Measurements from ENCODE around the gene LARP4.
"Not testable (repeated sequence)": the region's sequence is repeated elsewhere in the genome, so short reads cannot be mapped to it uniquely, and the experiment has no call there.

Gene LARP4

DNA sequence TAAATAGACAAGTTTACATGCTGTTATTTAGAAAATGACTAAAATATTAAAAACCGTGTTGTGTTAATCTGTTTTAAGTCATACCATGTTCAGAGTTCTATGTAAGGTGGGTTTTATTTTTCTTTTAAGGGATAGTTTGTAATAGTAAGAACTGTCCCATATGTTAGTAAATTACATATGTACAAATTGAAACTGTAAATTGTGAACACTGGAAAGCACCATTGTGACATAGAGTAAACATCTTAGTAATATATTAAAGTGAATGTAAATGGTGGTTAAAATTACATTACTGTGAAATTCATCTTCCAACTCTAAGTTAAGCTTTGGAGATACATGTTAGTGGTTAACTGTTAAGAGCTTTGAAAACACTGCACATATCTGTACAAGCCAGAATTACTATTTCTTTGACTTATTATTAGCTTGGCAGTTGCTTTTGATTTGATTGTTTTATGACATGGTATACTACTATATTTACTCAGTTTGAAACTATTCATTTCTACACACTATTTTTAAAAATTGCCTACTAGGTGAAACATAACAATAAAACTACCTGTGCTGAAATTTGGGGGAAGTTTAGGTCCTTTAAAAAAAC is 76.7 kb downstream of the LARP4 start:
- DNase-seq (ENCODE audit: low read depth in 3 of 3, low spot score in 1 of 3) = no peak

DNA sequence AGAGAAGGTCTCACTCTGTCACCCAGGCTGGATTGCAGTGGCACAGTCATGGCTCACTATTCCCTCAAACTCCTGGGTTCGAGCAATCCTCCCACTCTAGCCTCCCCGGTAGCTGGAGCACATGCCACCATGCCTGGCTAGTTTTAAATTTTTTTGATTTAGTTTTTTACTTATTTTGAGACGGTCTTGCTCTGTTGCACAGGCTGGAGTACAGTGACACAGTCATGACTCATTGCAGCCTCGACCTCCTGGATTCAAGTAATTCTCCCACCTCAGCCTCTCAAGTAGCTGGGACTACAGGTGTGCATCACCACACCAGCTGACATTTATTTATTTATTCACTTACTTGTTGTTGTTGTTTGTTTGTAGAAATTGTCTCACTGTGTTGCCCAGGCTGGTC is 81.9 kb downstream of the LARP4 start:
- no peak for DNase-seq (ENCODE audit: low read depth in 3 of 3, low spot score in 1 of 3)

DNA sequence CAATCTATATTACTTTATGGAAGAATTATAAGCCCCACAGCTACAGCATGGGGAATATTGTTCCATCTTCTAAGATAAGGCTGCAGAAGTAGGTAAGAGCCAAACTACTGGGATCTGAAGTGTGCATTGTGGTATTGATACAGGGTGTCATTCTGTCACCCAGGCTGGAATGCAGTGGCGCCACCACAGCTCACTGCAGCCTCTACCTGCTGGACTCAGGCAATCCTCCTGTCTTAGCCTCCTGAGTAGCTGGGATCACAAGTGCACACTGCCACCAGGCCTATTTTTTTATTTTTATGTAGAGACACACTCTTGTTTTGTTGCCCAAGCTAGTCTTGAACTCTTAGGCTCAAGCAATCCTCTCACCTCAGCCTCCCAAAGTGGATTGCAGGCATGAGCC is 82.8 kb downstream of the LARP4 start:
- DNase-seq (ENCODE audit: low read depth in 3 of 3, low spot score in 1 of 3) = no peak

DNA sequence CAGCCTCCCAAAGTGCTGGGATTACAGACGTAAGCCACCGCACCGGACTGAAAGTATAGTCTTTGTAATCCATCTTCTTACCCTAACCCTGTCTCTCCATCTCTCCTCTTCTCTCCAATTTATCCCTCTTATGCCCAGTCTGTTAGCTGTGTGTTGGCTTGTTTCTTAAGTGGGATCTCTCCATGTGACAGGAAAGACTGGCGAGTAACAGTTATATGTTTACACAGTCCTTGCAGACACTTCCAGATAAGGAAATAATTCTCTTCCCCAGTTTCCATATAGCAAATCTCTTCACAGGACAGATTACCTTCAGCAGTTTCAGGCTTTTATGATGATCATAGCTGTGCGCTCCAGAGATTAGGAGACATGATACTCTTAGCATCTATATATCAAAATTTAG is 88.1 kb downstream of the LARP4 start:
- no peak for DNase-seq (ENCODE audit: low read depth in 3 of 3, low spot score in 1 of 3)

DNA sequence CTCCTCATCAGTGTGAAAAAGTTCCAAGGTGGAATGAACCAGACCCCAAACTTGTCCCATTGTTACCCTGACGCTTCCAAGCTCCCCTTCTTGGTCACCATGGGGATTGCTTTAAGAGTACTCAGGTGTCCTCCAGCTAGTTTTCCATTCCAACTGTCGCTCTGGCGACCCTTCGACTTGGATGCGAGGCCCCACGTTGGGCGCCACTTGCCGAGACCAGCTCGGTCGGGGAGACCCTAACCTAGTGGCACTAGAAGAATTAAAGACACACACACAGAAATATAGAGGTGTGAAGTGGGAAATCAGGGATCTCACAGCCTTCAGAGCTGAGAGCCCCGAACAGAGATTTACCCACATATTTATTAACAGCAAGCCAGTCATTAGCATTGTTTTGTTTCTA is 97.4 kb downstream of the LARP4 start:
- DNase-seq (ENCODE audit: low read depth in 3 of 3, low spot score in 1 of 3) = not testable (repeated sequence)

DNA sequence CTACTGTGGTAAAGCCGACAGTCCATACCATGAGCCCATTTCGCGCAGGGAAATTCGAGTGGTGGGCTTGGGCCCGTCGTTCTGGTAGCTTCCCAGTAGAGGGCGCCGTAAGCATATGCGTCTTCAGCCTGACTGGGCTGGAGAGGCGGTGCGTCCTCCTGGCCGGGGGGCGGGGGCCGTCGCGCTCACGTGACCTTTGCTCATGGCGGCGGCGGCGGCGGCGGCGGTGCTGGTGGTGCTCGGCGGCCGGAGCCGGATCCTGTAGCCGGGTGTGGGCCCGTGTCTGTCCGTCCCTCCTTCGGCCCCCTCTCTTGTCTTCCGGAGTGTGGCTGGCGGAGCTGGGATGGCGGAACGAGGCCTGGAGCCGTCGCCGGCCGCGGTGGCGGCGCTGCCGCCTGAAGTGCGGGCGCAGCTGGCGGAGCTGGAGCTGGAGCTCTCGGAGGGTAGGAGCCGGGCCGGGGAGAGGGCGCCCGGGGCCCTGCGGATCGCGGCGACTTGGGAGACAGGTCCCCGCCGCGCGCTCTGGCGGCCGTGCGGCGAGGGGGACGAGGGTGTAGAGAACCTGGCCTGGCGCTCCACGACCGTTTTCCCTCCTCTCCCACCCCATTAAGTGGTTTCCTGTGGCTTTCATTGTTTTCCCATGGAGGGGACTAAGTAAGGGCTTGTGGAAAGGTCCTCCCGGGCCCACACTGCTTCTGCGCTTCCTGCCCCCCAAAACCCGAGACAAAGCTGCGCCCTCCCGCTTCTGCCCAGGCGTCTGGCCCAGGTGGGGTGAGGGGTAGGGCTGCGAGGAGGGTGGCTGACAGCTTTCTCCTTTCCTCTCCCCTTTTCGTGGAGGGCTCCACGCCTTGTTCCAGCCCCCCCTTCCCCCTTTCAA is 104.4 kb downstream of the LARP4 start, which contains the start of gene DIP2B:
Gene DIP2B (plus strand): TSS at position 188 of the 877 bp plus-strand sequence. CDS start 156 bp downstream, at position 344.
- peak; percentile 88 to 93 (median 92) for DNase-seq (ENCODE audit: low read depth in 3 of 3, low spot score in 1 of 3)

DNA sequence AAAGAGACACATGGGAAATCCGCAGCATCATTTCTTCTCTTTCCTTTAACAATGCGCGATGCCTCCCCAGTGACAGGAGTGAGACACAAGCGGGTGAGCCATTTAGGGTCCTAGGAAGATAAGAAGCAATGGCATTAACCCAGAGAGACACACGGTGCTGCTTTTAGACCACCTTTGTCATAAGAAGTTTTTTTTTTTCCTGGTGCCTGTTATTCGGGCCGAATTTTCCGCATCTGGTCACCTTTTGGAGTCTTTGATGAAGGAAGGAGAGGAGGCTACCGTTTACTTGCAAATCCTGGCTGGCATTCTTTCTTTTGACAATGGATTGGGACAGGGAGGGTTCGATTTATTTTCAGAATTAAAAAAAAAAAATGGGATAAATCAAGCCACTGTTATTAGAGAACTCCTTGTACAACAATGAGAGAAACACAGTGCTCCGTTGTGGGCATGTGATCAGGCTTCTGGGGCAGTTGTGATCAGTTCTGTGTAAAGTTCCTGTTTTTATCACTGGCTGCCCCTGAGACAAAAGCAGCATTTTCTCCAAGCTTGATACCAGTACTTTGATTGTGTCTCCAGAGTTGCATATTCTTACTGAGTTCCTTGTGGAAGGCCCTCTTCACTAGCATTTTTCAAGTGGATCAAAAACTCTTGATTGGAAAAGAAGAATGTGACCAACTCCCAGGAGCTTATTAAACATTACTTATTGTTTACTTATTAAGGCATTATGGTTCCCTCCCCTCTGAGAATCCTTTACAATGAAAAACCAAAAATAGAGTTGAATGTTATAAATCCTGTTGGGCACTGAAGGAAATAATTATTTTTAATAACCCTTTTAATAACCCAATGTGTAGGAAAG is 105.2 kb downstream of the LARP4 start:
- DNase-seq (ENCODE audit: low read depth in 3 of 3, low spot score in 1 of 3) = no peak

DNA sequence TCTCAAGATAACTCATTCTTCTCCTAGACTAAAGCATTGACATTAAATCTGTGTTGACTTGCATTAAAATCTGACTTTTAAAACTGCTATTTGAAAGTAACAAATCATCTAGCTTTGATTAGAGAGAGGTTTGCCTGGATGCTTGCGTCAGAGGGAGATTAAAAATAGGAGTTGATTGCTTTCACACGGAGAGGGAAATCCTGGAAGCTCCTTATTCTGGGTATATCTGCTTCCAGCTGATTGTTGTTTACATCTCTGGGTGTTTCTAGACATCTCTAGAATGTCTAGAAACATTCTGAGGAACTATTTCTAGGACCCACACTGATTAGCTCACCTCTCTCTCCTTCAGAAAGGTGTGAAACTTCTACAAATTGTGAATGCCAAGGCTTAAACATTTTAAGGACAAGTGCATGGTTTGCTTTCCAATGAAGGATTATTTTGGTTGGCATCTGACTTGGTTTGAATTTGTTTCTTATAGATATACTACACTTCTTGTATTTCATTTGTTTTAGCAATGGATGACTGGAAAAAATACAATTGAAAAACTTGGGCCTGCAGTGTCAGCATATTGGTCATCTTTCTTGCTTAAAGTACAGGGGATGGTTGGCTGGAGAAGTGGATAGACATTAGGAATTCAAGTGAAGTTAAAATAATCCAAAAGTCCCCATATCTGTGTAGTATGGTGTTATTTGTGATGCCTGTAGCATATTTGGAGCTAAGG is 106.2 kb downstream of the LARP4 start:
- DNase-seq (ENCODE audit: low read depth in 3 of 3, low spot score in 1 of 3) = no peak

DNA sequence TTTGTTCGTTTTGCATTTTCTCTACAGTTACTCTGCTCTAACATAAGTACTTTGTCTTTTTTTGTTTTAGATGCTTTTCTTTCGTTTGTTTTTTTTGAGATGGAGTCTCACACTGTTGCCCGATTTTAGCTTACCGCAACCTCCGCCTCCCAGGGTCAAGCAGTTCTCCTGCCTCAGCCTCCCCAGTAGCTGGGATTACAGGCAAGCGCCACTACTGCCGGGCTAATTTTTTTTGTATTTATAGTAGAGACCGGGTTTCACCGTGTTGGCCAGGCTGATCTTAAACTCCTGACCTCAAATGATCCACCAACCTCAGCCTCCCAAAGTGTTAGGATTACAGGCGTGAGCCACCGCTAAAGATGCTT is 106.8 kb downstream of the LARP4 start:
- no peak for DNase-seq (ENCODE audit: low read depth in 3 of 3, low spot score in 1 of 3)

DNA sequence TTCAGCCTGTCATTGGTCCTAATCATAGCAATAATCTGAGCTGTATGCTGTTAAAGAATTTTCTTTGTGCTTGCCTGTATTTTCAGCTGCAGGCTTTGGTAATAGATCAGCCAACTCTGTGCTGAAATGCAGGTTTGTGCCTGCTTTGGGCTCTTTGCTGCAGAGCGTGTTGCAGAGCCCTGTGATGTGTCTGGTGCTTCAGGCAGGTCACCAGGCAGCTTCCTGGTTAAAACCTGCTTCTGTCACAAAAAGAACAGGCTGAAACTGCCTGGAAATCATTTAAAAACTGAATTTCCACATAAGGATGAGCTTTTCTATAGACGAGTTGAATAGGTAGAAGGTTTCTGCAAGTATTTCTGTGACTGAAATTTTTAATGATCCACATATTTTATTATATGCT is 107.2 kb downstream of the LARP4 start:
- no peak for DNase-seq (ENCODE audit: low read depth in 3 of 3, low spot score in 1 of 3)

DNA sequence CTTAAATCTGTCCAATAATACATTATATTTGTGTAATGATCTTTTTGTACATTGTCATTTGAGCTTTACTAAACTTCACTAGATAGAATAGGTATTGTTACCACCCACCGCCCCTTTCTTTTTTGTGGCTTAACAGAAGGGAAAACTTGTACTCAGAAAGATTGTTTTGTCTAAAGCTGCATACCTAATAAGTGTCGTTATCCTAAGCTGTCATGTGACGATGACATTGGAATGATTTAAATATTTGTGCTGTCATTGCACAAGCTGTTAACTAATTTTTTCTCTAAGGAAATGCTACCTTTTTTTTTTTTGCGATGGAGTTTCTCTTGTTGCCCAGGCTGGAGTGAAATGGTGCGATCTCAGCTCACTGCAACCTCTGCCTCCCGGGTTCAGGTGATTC is 107.7 kb downstream of the LARP4 start:
- DNase-seq (ENCODE audit: low read depth in 3 of 3, low spot score in 1 of 3) = no peak

DNA sequence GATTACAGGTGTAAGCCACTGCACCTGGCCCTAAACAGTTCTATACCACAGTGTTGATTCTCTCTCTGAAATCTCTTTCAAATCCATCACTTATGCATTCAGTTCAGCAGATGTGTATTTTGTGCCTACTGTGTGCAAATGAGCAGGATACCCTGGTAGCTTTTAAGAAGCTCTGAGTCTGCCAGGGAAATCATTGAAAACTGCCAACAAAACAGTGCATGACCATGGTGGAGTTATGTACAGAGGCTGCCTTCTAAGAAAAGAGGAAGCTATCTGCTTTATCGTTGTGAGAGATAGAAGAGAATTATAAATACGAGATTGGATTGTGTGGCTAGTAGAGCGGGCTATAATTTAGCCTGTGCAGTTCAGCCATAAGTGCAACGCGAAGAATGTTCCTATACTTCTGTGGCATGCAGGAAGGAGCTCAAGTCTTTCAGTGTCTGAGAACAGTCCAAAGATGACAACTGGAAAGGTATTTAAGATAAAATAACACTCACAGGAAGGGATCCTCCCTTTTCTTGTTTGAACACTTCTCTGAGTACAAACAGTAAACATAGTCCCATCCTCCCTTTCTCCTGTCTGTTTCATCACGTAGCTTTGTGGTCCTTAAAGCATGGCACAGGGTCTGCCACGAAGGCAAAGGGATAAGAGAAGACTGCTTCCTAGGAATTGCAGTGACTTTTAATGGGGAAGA is 108.4 kb downstream of the LARP4 start:
- no peak for DNase-seq (ENCODE audit: low read depth in 3 of 3, low spot score in 1 of 3)

DNA sequence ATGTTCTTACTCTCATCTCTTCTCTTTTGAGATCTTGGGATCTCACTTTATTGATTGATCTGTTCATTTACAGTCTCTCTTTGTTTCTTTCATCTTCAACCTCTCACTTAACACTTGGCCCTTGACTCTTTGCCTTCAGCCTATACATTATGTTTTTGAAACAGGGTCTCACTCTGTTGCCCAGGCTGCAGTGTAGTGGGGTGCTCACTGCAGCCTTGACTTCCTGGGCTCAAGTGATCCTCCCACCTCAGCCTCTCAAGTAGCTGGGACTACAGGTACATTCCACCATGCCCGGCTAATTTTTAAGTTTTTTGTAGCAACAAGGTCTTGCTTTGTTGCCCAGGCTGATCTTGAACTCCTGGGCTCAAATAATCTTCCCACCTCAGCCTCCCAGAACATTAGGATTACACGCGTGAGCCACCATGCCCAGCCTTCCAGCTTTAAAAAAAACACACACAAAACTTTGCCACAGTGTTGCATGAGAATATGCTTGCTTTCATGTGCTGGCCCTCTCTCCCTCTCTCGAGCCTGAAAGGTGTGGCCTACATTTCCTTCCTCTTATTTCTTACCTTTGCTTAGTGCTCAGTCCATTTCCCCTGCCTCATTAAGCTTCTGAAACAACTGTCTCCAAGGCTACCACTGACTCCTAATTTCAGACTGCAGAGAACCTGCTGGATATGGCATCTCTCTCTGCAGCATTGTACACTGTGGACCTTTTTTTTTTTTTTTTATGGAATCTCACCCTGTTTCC is 114.0 kb downstream of the LARP4 start:
- DNase-seq (ENCODE audit: low read depth in 3 of 3, low spot score in 1 of 3) = no peak

DNA sequence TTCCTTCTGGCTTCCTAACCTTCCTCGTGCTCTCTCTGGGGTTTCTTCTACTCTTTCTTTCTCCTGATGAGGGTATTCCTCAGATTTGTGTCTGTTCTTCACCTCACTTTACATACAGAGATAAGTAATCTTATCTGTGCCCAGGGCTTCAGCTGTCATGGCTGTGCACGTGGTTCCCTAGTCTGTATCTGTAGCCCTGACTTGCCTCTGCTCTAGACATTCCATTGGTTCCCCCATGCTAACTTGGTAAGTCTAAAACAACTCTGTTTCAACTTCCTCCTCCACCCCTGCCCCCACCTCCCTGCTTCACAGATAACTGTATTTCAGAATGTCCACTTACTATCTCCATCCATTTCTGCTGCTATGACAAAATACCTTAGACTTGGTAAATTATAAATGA is 114.9 kb downstream of the LARP4 start:
- DNase-seq (ENCODE audit: low read depth in 3 of 3, low spot score in 1 of 3) = no peak

DNA sequence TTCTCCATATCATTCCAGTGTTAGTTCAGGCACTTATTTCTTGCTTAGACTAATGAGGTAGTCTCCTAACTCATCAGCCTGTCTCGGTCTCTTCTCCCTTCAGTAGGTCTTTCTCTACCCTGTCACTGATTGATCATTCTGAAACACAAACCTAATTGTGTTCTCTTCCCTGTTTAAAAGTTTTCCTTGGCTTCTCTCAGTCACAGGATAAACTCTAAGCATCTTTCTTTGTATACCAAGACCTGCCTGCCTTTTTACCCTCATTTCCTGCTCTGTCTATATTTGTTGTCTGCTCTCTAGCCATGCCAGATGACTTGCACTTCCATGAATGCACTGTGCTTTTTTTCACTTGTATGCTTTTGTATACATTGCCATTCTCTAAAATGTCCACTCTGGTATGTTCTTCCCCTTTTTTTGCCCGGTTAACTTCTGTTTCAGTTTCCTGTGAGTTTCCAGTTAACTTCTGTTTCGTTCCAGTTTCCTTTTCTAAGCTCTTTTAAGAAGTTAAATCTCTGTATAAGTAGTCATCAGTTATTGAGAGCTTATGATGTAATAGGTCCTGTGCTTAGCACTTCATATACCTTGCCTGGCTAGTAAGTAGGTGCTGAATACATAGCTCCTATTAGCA is 116.8 kb downstream of the LARP4 start:
- no peak for DNase-seq (ENCODE audit: low read depth in 3 of 3, low spot score in 1 of 3)

DNA sequence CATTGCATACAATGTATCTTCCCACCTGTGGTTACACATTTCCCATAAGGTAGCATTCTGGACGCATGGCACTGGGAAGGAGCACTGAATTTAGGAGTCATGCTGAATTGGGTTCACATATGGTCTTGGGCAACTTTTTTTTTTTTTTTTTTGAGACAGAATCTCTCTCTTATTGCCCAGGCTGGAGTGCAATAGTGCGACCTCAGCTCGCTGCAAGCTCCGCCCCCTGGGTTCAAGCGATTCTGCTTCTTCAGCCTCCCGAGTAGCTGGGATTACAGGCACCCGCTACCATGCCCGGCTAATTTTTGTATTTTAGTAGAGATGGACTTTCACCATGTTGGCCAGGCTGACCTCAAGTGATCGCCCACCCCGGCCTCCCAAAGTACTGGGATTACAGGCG is 117.4 kb downstream of the LARP4 start:
- no peak for DNase-seq (ENCODE audit: low read depth in 3 of 3, low spot score in 1 of 3)

DNA sequence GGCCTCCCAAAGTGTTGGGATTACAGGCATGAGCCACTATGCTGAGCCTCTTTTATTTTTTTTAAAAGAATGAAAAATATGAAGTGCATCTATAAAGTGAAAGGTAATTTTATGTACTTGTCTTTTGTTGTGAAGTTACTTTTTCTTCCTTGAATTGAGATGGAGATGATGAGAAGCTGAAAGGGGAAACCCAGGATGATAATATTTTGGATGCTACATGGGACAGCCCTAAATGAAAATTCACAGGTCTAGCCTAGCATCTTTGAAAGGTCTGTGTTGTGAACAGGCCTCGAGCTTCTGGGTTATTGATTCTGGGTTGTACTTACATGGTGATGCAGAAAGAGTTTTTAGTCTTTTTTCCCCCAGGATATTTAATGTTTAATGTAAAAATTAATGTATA is 118.7 kb downstream of the LARP4 start:
- no peak for DNase-seq (ENCODE audit: low read depth in 3 of 3, low spot score in 1 of 3)

DNA sequence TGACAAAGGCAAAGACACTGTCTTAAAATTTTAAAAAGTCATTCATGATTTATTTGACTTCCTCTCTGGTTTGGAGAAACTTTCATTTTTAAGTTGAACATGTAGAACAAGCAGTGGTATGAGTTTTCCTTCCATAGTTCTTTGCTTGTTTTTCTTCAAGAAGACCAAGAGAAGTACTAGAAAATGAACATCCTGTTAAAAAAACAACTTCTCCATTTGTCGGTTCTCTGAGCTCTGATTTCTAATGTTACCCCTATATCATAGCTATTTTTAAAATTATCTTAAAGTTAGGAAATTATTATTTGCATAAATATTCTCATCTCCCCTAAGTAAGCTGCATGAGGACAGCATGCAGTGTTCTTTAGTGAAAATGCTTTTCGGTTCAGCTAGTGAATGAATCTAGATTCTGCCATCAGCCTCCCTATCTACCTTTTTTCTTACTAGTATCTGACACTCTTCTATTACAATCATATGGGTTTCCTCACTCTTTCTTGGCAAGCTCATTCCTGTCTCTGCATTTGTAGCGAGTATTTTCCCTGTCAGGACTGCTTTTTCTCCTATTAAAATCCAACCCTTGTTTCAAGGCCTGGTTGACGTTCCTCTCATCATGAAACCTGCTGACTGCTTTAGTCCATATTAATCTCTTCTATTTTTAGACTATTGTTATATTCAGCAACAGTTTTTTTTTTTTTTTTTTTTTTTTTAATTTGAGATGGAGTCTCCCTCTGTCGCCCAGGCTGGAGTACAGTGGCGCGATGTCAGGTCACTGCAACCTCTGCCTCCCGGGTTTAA is 119.9 kb downstream of the LARP4 start:
- DNase-seq (ENCODE audit: low read depth in 3 of 3, low spot score in 1 of 3) = no peak

DNA sequence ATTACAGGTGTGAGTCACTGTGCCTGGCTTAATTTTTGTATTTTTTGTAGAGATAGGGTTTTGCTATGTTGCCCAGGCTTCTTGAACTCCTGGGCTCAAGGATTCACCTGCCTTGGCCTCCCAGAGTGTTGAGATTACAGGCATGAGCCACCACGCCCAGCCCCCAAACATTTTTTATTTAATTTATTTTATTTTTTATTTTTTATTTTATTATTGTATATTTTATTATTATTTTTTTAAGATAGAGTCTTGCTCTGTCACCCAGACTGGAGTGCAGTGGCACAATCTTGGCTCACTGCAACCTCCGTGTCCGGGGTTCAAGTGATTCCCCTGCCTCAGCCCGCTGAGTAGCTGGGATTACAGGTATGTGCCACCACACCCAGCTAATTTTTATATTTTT is 121.1 kb downstream of the LARP4 start:
- not testable (repeated sequence) for DNase-seq (ENCODE audit: low read depth in 3 of 3, low spot score in 1 of 3)

Measured in stimulated activated CD4-positive, alpha-beta T cell treated with anti-CD3 and anti-CD28 coated beads, TNF-alpha, amount 100 ng/mL, for 1 hour (primary cell).